OCI-LY7 (cell line): ENCODE data around the gene MPRIP.

Experiments used
- EZH2phosphoT487 ChIP-seq: fragments of 200-600 bp; sonication (generic); IDR thresholded peaks from 2 replicates; pipeline ENCODE4 v1.6.1; 2018; ENCODE audit warnings: low read depth, borderline replicate concordance, mild to moderate bottlenecking, mixed run types, antibody characterized with exemption, low read length, moderate library complexity, mixed read lengths
- TF ChIP-seq, protein P1 (sequence below): fragments of 200-600 bp; sonication (generic); conservative IDR thresholded peaks from 2 replicates; pipeline ENCODE4 v1.5.1; 2014; ENCODE audit warnings: mild to moderate bottlenecking, antibody characterized with exemption, low read length, moderate library complexity, mixed read lengths

DNA sequence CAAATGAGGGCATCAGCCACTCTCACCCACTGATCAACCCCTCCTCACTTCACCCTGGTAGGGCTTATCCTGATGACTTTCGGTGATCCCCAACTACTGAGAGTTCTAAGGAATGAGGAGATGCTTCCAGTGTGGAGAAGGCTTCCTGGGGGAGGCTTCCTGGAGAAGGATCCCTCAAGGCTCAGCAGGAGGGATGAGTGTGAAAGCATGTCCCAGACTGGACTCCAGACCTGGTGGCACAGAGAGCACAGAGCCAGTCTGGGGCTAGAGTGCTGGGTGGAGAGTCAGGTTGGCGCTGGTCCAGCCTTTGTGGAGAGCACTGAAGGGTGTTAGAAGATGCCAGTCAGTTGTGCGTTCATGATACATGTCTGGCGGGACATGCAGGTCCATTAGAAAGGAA lies 110.1 kb downstream of the MPRIP start:
- TF ChIP-seq, protein P1, sequence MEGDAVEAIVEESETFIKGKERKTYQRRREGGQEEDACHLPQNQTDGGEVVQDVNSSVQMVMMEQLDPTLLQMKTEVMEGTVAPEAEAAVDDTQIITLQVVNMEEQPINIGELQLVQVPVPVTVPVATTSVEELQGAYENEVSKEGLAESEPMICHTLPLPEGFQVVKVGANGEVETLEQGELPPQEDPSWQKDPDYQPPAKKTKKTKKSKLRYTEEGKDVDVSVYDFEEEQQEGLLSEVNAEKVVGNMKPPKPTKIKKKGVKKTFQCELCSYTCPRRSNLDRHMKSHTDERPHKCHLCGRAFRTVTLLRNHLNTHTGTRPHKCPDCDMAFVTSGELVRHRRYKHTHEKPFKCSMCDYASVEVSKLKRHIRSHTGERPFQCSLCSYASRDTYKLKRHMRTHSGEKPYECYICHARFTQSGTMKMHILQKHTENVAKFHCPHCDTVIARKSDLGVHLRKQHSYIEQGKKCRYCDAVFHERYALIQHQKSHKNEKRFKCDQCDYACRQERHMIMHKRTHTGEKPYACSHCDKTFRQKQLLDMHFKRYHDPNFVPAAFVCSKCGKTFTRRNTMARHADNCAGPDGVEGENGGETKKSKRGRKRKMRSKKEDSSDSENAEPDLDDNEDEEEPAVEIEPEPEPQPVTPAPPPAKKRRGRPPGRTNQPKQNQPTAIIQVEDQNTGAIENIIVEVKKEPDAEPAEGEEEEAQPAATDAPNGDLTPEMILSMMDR = no peak
- TF ChIP-seq EZH2phosphoT487 = no peak
